ENCODE results near the gene SLC45A2. TPM values are rescaled to one million over a fixed set of nuclear protein-coding genes. Genes with fewer than 3 reads are reported as not detected.

Gene SLC45A2
- total and polyA plus RNA-seq, 2 of the 8 experiments (the other 6 are each of a cell fraction or from before 2014, with no cell fraction given), result 0.09 TPM; not detected in 1

GRCh38 chr5:34016222-34016621 is 31.7 kb upstream of the SLC45A2 start:
- Histone ChIP-seq H3K79me2 (ENCODE audit: control insufficient read depth in 1 of 2, insufficient read depth in 2 of 2, low read length in 2 of 2) (no peaks in the 10 kb centered on the region), H3K18ac (ENCODE audit: extremely low read depth, low read length) (no peak overlapping the region), H3K79me1 (ENCODE audit: low read depth, low read length) (no peaks in the 10 kb centered on the region), H3K27ac (ENCODE audit: low read depth, low read length) (no peak overlapping the region), H3K4me2 (ENCODE audit: insufficient read depth in 1 of 2, low read depth in 2 of 2, low read length in 2 of 2) (no peak overlapping the region), H4K20me1 (replicated peaks in 1 of 2; ENCODE audit: control insufficient read depth in 1 of 2, insufficient read depth in 2 of 2, low read length in 2 of 2) (no peaks in the 10 kb centered on the region), H3K23me2 (ENCODE audit: low read depth, low read length) (no peaks in the 10 kb centered on the region), H2BK12ac (ENCODE audit: low read depth, low read length) (no peak overlapping the region), H3K9me3 (ENCODE audit: insufficient read depth in 2 of 2, low read depth in 1 of 2, low read length in 1 of 2) (no peaks in the 10 kb centered on the region), H3K36me3 (ENCODE audit: control insufficient read depth in 2 of 4, insufficient read depth in 4 of 4, low read length in 3 of 4) (no peaks in the 10 kb centered on the region), H3K4ac (replicated peaks; ENCODE audit: insufficient read length, low read depth, low read length) (no peak overlapping the region), H3K56ac (replicated peaks; ENCODE audit: insufficient read length, low read depth, low read length) (no peak overlapping the region), H2BK15ac (ENCODE audit: low read length) (no peak overlapping the region), H4K91ac (replicated peaks; ENCODE audit: insufficient read length, low read length) (no peak overlapping the region), H3K4me1 (replicated peaks in 1 of 4; ENCODE audit: control insufficient read depth in 3 of 4, insufficient read depth in 4 of 4, low read length in 3 of 4) (no peaks in the 10 kb centered on the region), H3K4me3 (ENCODE audit: extremely low read depth in 1 of 4, insufficient read depth in 2 of 4, low read depth in 3 of 4, low read length in 4 of 4) (no peak overlapping the region), H3K14ac (ENCODE audit: insufficient read length) (no peak overlapping the region), H4K8ac (ENCODE audit: extremely low read depth, insufficient read depth, low read length) (no peak overlapping the region), H2AFZ (ENCODE audit: low read length) (no peak overlapping the region), H3K27me3 (replicated peaks in 1 of 4; ENCODE audit: control insufficient read depth in 3 of 4, extremely low read depth in 1 of 4, insufficient read depth in 3 of 4, low read length in 3 of 4) (no peaks in the 10 kb centered on the region), H2BK5ac (ENCODE audit: low read depth, low read length) (no peak overlapping the region), H2AK5ac (ENCODE audit: low read depth, low read length) (no peak overlapping the region), H2BK20ac (ENCODE audit: low read length) (no peak overlapping the region), H3K23ac (ENCODE audit: insufficient read length) (no peak overlapping the region), H2BK120ac (replicated peaks; ENCODE audit: low read depth, low read length) (no peak overlapping the region), H3K9ac (replicated peaks in 1 of 4; ENCODE audit: extremely low read depth in 1 of 4, low read depth in 3 of 4, low read length in 3 of 4) (no peak overlapping the region), H4K5ac (ENCODE audit: insufficient read length, low read depth, low read length) (no peak overlapping the region)
- POLR2A ChIA-PET (ENCODE audit: partially characterized antibody), result interaction anchor here (3.0 kb wide), 1 partner anchor 8 kb away, joined by 14 read pairs; the partner anchor contains the start of gene AMACR
- FAIRE-seq (no peak), DNase-seq (ENCODE audit: low read depth in 1 of 2, low spot score in 2 of 2) (no peak)
- CTCF ChIA-PET (ENCODE audit: partially characterized antibody), result interaction anchor here (1.0 to 1.3 kb wide), 2 partner anchors 15 to 47 kb away, joined by 3 to 4 read pairs; no protein-coding TSS in a partner anchor
- TF ChIP-seq RXRA (IDR thresholded peaks at IDR 0.05; ENCODE audit: insufficient read depth, low read depth, low read length), result no peak
- TF ChIP-seq SIRT6 (IDR thresholded peaks at IDR 0.05; ENCODE audit: low read length), result no peak
- no peak for TF ChIP-seq CHD1 (IDR thresholded peaks at IDR 0.05; ENCODE audit: low read depth, low read length)
- 80% methylated on average over 5 of the region's 5 CpGs; no CpG with 5 or more reads in 1 of the 2 experiments for WGBS, 2 experiments (ENCODE audit: extremely low coverage in 1 of 2, insufficient coverage in 1 of 2, insufficient read length in 1 of 2, insufficient replicate concordance in 2 of 2, low coverage in 1 of 2, low lambda C conversion rate in 2 of 2, missing lambda C conversion rate in 1 of 2)
